Stimulated activated CD4-positive, alpha-beta T cell treated with anti-CD3 and anti-CD28 coated beads, TNF-alpha, amount 100 ng/mL, for 1 hour (primary cell): ENCODE measurements around the gene TCN1.
"Not testable (repeated sequence)": the region's sequence is repeated elsewhere in the genome, so short reads cannot be mapped to it uniquely, and the experiment has no call there.

Experiments
- DNase-seq, 3 donors: peaks; one replicate each; pipeline ENCODE4 v3.0.0-alpha.2; 2020; ENCODE audit warnings: low read depth in 3 of 3, low spot score in 1 of 3

The TCN1 gene

DNA sequence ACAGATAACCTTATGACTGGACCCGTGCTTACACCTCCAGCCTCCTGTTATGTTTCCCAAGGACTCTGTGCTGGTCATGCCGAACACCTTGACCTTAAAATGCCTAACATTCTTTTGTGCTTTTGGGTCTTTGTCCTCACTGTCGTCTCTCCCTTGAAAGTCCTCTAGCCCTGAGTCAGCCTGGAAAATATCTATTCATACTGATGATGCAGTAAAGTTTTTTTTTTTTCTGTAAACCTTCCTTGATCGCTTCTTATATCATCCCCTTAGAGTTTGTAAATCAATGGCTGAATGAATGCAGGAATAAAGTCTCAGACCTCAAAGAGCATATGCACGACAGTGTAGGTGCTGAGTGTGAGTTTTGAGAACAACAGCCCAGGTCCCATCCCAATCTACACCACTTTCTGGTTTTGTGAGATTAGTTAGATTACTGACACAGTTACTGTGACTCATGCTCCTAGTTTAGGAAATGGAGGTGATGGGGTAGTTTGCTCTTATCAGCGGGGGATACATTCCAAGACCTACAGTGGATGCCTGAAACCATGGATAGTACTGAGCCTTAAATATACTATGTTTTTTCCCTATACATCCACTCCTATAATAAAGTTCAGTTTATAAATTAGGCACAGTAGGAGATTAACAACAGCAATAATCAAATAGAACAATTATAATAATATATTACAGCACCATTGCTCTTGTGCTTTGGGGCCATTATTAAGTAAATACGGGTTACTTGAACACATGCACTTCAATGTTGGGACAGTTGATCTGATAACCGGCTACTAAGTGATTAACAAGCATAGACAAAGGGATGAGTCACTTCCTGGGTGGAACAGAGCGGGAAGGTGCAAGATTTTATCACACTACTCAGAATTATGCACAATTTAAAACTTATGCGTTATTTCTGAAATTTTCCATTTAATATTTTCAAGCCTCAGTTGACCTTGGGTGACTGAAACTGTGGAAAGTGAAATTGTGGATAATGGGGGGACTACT lies 8.6 kb downstream of the TCN1 start:
- DNase-seq = no peak

- DNase-seq = no peak
Measured at GRCh38 chr11:59854871-59855270, 11.4 kb downstream of the TCN1 start.

DNA sequence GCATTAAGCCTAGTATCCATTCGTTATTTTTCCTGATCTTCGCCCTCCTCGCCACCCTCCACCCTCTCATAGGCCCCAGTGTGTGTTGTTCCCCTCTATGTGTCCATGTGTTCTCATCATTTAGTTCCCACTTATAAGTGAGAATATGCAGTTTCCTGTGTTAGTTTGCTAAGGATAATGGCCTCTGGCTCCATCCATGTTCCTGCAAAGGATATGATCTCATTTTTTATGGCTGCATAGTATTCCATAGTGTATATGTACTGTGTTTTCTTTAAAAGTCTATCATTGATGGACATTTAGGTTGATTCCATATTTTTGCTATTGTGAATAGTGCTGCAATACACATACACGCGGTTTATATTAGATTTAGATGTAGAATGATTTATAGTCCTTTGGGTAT lies 14.9 kb downstream of the TCN1 start:
- not testable (repeated sequence) for DNase-seq

DNA sequence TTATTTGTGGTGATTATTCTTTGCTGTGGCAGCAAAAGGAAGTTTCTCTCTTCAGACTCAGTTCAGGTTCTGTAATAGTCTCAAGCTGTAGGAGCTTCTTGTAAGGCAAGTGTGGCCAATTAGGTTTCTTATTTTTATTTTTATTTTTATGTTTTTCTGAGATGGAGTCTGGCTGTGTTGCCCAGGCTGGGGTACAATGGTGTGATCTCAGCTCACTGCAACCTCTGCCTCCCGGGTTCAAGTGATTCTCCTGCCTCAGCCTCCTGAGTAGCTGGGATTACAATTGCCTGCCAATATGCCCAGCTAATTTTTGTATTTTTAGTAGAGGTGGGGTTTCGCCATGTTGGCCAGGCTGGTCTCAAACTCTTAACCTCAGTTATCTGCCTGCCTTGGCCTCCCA lies 16.7 kb downstream of the TCN1 start:
- not testable (repeated sequence) for DNase-seq

DNA sequence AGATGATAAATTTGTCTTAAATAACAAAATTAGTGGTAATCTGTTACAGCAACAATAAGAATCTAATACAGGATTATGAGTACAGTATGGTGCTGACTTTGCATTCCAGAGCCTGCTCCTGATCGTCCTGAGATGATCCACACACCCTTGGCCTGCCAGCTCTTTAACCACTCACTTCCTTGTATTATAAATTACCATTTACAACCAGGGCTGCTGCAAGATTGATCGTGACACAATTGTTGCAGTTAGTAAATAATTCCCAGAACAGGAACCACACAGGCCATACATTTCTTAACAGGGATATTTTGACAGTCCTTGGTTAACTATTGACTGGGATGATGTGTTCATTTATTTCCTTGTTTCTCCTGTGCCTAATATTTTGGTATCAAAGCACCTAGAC lies 17.2 kb downstream of the TCN1 start:
- DNase-seq = no peak

GRCh38 chr11:59848439-59848838 lies 17.8 kb downstream of the TCN1 start:
- DNase-seq = not testable (repeated sequence)

GRCh38 chr11:59847626-59848025 lies 18.7 kb downstream of the TCN1 start:
- no peak for DNase-seq

DNA sequence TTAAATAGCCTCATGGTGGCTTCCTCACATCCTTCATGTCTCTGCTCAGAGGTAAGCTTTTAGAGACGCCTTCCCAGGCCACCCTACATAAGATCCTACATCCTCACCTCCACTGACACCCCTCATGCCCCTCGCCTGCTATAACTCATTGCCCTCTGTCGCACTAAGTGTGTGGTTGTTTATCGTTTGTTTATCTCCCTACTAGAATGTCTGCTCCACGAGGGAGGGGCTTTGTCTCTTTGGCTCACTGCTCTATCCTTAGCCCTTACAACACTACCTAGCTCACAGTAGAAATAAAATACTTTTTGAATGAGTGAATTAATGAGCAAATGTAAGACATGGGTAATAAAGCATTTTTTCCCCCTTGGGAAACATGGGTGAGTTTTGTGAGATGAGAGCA lies 19.7 kb downstream of the TCN1 start:
- no peak for DNase-seq

GRCh38 chr11:59845399-59845798 lies 20.9 kb downstream of the TCN1 start, which contains the start of gene CBLIF:
TSS of gene CBLIF (minus strand) at chr11:59845499. CDS start at chr11:59845453, 46 bp downstream.
- no peak for DNase-seq

GRCh38 chr11:59842316-59842715 lies 24.0 kb downstream of the TCN1 start:
- no peak for DNase-seq

DNA sequence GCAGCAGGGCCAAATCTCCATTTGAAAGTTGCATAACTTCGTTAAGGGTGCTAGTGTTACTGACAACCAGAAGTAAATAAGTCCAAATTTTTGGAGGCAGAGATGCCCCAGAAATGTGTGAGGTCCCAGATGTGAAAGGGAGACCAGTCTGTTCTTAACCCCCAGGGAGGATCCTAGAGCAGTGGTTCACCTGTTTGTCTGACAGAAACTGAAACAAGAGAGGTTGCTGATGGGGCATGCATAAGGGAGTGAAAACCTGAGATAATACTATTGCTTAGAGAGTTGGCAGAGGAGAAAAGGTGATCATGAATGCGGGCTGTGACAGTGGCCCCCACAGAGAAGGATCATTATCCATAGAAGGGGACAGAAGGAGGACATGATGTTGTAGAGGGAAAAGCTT lies 24.8 kb downstream of the TCN1 start:
- no peak for DNase-seq

- no peak for DNase-seq
Measured at GRCh38 chr11:59839615-59840014, 26.7 kb downstream of the TCN1 start.

DNA sequence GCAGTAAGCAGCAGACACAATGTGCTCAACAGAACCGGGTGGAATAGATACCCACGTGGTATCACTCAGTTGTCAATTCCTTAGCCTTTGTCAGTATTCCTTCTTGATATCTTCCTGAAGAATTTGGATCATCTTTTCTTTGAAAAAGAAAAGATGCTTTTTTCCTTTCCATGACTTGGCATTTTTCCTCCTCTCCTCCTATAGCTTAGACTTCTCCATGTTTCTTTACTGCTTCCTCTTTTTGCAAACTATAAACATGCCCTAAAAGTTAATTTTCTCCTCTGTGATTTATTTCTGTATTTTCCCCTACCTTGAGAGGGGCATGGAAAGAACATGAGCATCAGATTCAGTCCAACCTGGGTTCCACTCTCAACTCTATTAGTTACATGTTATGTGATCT lies 32.7 kb downstream of the TCN1 start:
- DNase-seq = no peak

GRCh38 chr11:59829358-59829757 lies 36.9 kb downstream of the TCN1 start:
- DNase-seq = no peak

DNA sequence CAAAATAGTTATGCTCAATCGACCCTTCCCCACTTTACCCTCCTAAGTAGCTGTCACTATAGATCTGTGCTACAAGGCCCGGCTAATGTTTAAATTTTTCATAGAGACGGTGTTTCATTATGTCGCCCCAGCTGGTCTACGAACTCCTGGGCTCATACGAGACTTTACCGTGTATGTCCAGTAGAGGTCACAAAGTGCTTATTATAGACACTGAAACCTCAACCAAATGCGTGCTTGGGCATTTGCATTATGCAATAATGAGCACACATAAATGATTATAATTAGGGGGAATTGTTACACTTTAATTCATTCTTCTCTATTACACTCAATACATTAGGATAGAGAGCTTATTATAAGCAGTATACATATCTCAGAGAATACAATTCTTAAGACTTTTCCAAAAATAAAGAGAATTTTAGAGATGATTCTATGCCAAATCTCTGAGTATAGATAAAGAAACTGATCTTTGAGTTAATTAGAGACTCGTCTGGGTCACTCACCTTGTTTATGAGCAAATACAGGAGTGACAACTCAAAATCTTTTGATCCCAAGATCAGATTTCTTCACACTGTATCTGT lies 43.2 kb downstream of the TCN1 start:
- DNase-seq = no peak

DNA sequence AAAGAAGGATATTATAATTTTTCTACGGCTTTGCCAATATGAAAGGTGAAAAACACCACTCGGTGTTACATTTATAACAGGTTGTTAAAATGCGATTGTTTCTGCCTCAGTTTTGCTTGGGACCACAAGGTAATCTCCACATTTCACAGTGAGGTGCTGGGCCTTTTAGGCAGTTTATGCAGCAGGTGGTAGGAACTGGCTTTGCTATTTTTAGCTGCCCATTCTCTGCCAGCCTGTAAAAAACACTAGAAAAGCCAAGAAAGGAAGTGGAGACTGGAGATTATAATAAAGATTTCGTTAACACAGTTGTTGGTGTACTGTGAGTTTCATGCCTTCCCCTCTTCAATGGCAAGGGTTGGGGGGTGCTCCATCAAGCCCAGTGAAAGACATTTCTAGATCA lies 47.7 kb downstream of the TCN1 start:
- no peak for DNase-seq

GRCh38 chr11:59816434-59816833 lies 49.9 kb downstream of the TCN1 start:
- DNase-seq = not testable (repeated sequence)

- DNase-seq = no peak
Measured at GRCh38 chr11:59815754-59816153, 50.5 kb downstream of the TCN1 start.

DNA sequence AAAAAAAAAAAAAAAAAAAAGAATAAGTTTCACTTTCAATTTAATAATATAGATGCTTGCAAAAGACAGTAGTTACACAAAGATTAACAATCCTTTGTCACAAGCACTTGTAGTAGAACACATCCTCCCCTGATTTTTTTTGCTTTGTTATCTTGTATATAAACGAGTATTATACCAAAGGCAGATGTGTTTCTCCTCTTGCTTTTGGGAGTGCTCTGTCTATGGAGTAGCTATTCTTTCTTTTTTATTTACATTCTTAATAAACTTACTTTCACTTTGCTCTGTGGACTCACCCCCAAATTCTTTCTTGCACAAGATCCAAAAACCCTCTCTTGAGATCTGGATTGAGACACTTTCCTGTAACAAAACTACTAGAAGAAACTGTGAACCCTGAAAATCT lies 52.3 kb downstream of the TCN1 start:
- no peak for DNase-seq

DNA sequence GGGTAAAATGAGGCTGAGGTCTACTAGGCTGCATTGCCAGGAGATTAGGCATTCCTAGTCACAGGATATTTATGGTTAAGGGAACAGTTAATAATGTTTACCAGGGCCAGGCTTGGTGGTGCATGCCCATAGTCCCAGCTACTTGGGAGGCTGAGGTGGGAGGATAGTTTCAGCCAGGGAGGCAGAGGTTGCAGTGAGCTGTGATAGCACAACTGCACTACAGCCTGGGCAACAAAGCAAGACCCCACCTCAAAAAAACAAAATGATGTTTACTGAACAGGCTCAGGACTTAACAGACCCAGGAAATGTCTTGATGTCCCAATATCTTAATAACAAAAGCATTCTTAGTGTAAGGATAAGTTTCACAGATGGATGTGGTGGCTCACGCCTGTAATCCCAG lies 52.9 kb downstream of the TCN1 start:
- DNase-seq = no peak

GRCh38 chr11:59812220-59812619 lies 54.1 kb downstream of the TCN1 start:
- no peak for DNase-seq

DNA sequence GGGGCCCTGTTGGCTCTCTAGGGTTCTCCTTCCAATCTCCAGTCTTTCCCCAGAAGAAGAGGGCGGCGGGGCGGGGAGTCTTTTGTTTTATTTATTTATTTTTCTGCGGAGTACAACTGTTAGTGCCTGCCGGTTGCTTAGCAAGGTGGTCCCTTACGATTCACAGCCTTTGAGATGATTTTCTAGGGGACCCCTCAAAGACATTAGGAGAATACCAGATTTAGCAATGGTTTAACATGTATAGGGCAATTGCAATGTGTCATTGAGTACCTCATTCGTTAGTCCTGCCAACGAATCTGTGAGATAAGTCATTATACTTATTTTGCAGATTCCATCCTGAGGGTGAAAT lies 55.4 kb downstream of the TCN1 start:
- no peak for DNase-seq
